Measurements from ENCODE around the gene AKAP1. TPM values are rescaled to one million over a fixed set of nuclear protein-coding genes. Genes with fewer than 3 reads are reported as not detected.

Gene AKAP1
- total RNA-seq, 1 donor from 2014 or later, result 28.7 TPM

- no peak for DNase-seq
Observed at GRCh38 chr17:57170866-57171265, 85.8 kb downstream of the AKAP1 start.

Other genes starting within 250 kb of the AKAP1 start
- gene TRIM25, start 171.2 kb upstream of the AKAP1 start, total RNA-seq, result 21.6 TPM
- 17.1 TPM for gene COIL, start 124.2 kb upstream of the AKAP1 start, total RNA-seq
- gene SCPEP1, start 107.1 kb upstream of the AKAP1 start, total RNA-seq, result 40.9 TPM
- gene MSI2, start 171.3 kb downstream of the AKAP1 start, total RNA-seq, result 22.9 TPM